ENCODE measurements around the gene ARFGAP2. TPM values are rescaled to one million over a fixed set of nuclear protein-coding genes. Genes with fewer than 3 reads are reported as not detected.

ARFGAP2 gene
- total and polyA plus RNA-seq, 9 of the 15 experiments (the other 6 are each of a cell fraction or from before 2014, with no cell fraction given): 29.1 to 140 (median 90.1) TPM

DNA sequence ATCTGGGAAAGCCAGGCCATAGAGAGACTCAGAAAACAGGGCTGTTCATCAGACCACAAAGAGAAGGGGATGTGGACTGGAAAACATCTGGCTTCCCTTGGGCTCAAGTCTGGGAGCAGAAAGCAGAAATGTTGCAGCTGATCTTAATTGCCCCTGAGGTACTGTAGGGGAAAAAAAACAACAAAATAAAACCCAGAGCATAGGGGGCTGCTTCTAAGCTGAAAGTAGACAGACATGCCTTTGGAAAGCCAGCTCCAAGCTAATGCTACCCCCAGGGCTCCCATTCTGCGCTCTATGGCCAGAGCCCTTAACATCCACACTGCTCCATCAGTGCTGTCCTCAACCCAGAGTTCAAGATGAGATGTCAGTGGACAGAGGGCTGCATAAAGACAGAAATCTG lies 11.6 kb upstream of the ARFGAP2 start:
- Histone ChIP-seq H3K36me3 (ENCODE audit: control insufficient read depth, insufficient read depth, low read length) (no peaks in the 10 kb centered on the region), H3K4me1 (replicated peaks in 1 of 2; ENCODE audit: control insufficient read depth in 2 of 2, insufficient read depth in 2 of 2, low read length in 2 of 2) (peaks cover 7 to 33% of the 10 kb centered on the region in 2 experiments), H3K79me2 (ENCODE audit: control insufficient read depth, insufficient read depth, low read length) (no peaks in the 10 kb centered on the region), H3K9me3 (replicated peaks; ENCODE audit: control insufficient read depth, insufficient read depth, low read depth, low read length) (no peaks in the 10 kb centered on the region), H3K27me3 (ENCODE audit: control insufficient read depth in 2 of 2, insufficient read depth in 2 of 2, low read length in 2 of 2) (peaks cover 2 to 7% of the 10 kb centered on the region in 2 experiments; a peak in 2 of 5 replicates), H3K4me3 (no peak overlapping the region), H4K20me1 (replicated peaks; ENCODE audit: control insufficient read depth, insufficient read depth, low read length) (no peaks in the 10 kb centered on the region), H2AFZ (ENCODE audit: low read depth, low read length) (no peak overlapping the region), H3K4me2 (ENCODE audit: insufficient read depth, low read length) (no peak overlapping the region), H3K9ac (ENCODE audit: insufficient read depth in 1 of 2, low read depth in 2 of 2, low read length in 2 of 2) (no peak overlapping the region), H3K27ac (ENCODE audit: extremely low read depth, low read depth, low read length) (no peak overlapping the region), H3K9me1 (ENCODE audit: control insufficient read depth, insufficient read depth, low read length) (no peaks in the 10 kb centered on the region)
- in situ Hi-C loops (cut with MboI) (no loop called here), intact Hi-C loops (cut with micrococcal nuclease) (no loop called here)
- BruUV-seq (replicated peaks): no TSS peak
- TF ChIP-seq ZNF57 (CRISPR knock-in tag; IDR thresholded peaks at IDR 0.05): no peak
- TF ChIP-seq HNRNPL (IDR thresholded peaks at IDR 0.05; ENCODE audit: low read depth, low read length): no peak
- TF ChIP-seq HNRNPLL (IDR thresholded peaks at IDR 0.05; ENCODE audit: low read depth, low read length, poor library complexity, severe bottlenecking): no peak
- no peak for TF ChIP-seq SRF (CRISPR knock-in tag; IDR thresholded peaks at IDR 0.05)
- no peak for TF ChIP-seq PYGO2 (tag; IDR thresholded peaks at IDR 0.05)
- no peak for TF ChIP-seq XRCC5 (IDR thresholded peaks at IDR 0.05; ENCODE audit: low read depth, low read length)
- no peak for TF ChIP-seq CHCHD3 (CRISPR knock-in tag; IDR thresholded peaks at IDR 0.05)
- no peak for TF ChIP-seq BCL6 (CRISPR knock-in tag; IDR thresholded peaks at IDR 0.05)
- TF ChIP-seq THRAP3 (IDR thresholded peaks at IDR 0.05; ENCODE audit: borderline replicate concordance): no peak
- TF ChIP-seq TRIM25 (IDR thresholded peaks at IDR 0.05; ENCODE audit: borderline replicate concordance): no peak
- ATAC-seq (no peak), FAIRE-seq (no peak), DNase-seq (ENCODE audit: extremely low read depth in 1 of 4, low spot score in 3 of 4) (no peak)
- CTCF ChIA-PET (ENCODE audit: low intra/inter-chr PET ratio): no interaction called here
- POLR2A ChIA-PET: interaction anchor here (0.7 to 2.4 kb wide), 4 partner anchors 10 to 531 kb away, joined by 3 to 11 read pairs (median 4); no protein-coding TSS in a partner anchor
- WGBS (ENCODE audit: insufficient coverage, low coverage, missing lambda C conversion rate): 64% methylated on average over 1 of the region's 1 CpG
